Effector memory CD8-positive, alpha-beta T cell (primary cell): ENCODE results near the gene VAMP8.
"Not testable (repeated sequence)": the region's sequence is repeated elsewhere in the genome, so short reads cannot be mapped to it uniquely, and the experiment has no call there.

Source experiments
- ATAC-seq: fragments of 150-1000 bp; cut with Tn5 transposase; replicated peaks from 2 replicates; pipeline ENCODE4 v1.10.0; 2021; ENCODE audit warnings: mild to moderate bottlenecking, moderate library complexity
- DNase-seq, 3 experiments: peaks; one replicate each; pipeline ENCODE4 v3.0.0; 2021
- H3K27ac Mint-ChIP-seq, 2 donors: one replicate each; pipeline ENCODE4 v1.8.0; 2022; ENCODE audit warnings: mild to moderate bottlenecking in 2 of 2, mixed read lengths in 2 of 2, moderate library complexity in 2 of 2
- H3K27me3 Mint-ChIP-seq, 2 donors: one replicate each; pipeline ENCODE4 v1.8.0; 2022; ENCODE audit warnings: mixed read lengths in 2 of 2
- H3K36me3 Mint-ChIP-seq: one replicate; pipeline ENCODE4 v1.8.0; 2022; ENCODE audit warnings: mild to moderate bottlenecking, moderate library complexity, mixed read lengths; ENCODE audit not compliant: insufficient read depth
- H3K4me1 Mint-ChIP-seq, 2 donors: one replicate each; pipeline ENCODE4 v1.8.0; 2022; ENCODE audit warnings: low read depth in 2 of 2, mixed read lengths in 2 of 2
- H3K4me3 Mint-ChIP-seq, 2 donors: one replicate each; pipeline ENCODE4 v1.8.0; 2022; ENCODE audit warnings: mild to moderate bottlenecking in 2 of 2, mixed read lengths in 2 of 2, moderate library complexity in 2 of 2
- H3K9me3 Mint-ChIP-seq, 2 donors: one replicate each; pipeline ENCODE4 v1.8.0; 2022; ENCODE audit warnings: mixed read lengths in 2 of 2

The VAMP8 gene

DNA sequence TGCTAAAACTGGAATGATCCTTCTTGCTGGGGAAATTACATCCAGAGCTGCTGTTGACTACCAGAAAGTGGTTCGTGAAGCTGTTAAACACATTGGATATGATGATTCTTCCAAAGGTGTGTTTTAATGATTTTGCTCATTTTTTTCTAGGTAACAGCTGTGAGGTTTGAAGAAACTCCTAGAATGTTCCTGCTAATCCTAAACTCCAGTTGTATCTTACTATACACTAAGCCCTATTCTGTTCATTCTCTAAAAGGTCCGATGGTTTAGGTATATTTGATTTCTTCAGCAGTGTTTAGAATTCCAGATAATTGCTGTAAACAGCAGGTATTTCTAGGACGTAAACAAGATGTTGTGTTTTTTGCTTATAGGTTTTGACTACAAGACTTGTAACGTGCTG, 36.1 kb upstream of the VAMP8 start:
- Mint-ChIP-seq H3K4me1 (peaks cover 21 to 46% of the 10 kb centered on the region in 2 donors), H3K36me3 (peaks cover 83% of the 10 kb centered on the region), H3K9me3 (no peaks in the 10 kb centered on the region), H3K4me3 (peak overlapping the region in 1 of 2 donors; percentile 18), H3K27ac (no peak overlapping the region), H3K27me3 (no peaks in the 10 kb centered on the region)
- DNase-seq (no peak), ATAC-seq (no peak)

DNA sequence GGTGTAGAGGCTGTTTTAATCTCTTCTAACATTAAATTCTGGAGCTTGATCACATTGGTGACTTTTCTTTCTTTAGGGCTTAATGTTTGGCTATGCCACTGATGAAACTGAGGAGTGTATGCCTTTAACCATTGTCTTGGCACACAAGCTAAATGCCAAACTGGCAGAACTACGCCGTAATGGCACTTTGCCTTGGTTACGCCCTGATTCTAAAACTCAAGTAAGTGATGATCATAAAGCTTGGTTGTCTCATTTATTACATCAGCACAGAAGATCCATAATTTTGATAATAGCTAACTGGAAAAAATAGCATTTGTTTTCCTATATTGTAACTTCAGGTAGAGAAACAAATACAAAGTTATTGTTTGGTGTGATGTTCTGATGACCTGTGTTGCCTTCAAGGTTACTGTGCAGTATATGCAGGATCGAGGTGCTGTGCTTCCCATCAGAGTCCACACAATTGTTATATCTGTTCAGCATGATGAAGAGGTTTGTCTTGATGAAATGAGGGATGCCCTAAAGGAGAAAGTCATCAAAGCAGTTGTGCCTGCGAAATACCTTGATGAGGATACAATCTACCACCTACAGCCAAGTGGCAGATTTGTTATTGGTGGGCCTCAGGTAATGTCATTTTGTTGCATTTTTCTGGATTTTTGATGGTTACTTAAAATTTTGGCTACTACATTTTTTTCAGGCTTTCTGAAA, 35.5 kb upstream of the VAMP8 start:
- H3K27ac Mint-ChIP-seq, result no peak overlapping the region
- no peak for ATAC-seq
- no peak for DNase-seq

GRCh38 chr2:85542777-85543176, 34.6 kb upstream of the VAMP8 start:
- DNase-seq (no peak), ATAC-seq (no peak)
- Mint-ChIP-seq H3K4me3 (no peak overlapping the region), H3K9me3 (no peaks in the 10 kb centered on the region), H3K27ac (peak overlapping the region in 1 of 2 donors; percentile 38), H3K36me3 (peaks cover 91% of the 10 kb centered on the region), H3K27me3 (no peaks in the 10 kb centered on the region), H3K4me1 (peaks cover 18 to 40% of the 10 kb centered on the region in 2 donors)

More for the DNA sequence above, 35.5 kb upstream of the VAMP8 start:
- H3K9me3 Mint-ChIP-seq, result no peaks in the 10 kb centered on the region
- H3K4me3 Mint-ChIP-seq, result no peak overlapping the region
- H3K4me1 Mint-ChIP-seq, result peaks cover 21 to 44% of the 10 kb centered on the region in 2 donors
- H3K36me3 Mint-ChIP-seq, result peaks cover 87% of the 10 kb centered on the region
- H3K27me3 Mint-ChIP-seq, result no peaks in the 10 kb centered on the region

GRCh38 chr2:85544254-85544691, 33.1 kb upstream of the VAMP8 start:
- H3K36me3 Mint-ChIP-seq, result peaks cover 82% of the 10 kb centered on the region
- ATAC-seq, H3K9me3 Mint-ChIP-seq, H3K27me3 Mint-ChIP-seq, H3K27ac Mint-ChIP-seq, DNase-seq, H3K4me3 Mint-ChIP-seq: not testable (repeated sequence)
- peaks cover 14 to 35% of the 10 kb centered on the region in 2 donors for H3K4me1 Mint-ChIP-seq

DNA sequence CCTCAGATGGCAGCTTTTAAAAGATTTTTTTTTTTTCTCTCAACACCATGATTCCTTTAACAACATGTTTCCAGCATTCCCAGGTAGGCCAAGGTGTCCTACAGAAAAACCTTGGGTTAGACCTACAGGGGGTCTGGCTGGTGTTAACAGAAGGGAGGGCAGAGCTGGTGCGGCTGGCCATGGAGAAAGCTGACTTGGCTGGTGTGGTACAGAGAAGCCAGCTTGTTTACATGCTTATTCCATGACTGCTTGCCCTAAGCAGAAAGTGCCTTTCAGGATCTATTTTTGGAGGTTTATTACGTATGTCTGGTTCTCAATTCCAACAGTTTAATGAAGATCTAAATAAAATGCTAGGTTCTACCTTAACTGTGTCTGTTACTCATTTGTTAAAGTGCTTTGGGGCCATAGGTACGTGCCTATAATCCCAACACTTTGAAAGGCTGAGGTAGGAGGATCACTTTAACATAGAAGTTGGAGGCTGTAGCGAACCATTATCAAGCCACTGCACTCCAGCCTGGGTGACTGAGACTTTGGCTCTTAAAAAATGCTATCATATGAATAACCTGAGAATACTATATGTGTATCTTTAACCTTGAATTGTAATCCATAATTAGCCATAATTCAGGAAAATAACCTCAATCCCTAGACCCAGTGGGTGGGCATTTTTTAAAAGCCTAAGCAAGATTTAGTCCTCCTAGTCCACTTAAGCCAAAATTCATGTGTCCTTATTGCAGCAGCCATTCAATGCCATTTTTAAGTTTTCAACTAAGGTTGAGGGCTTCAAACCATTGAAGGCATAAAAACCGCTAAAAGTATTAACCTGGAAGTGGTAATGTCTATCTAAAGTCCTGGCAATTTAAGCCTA, 32.2 kb upstream of the VAMP8 start:
- H3K27ac Mint-ChIP-seq, result peak overlapping the region in 1 of 2 donors; percentile 41

GRCh38 chr2:85545780-85546240, 31.6 kb upstream of the VAMP8 start:
- Mint-ChIP-seq H3K27me3 (no peaks in the 10 kb centered on the region), H3K27ac (peak overlapping the region; percentile 58 to 59)

More for the DNA sequence above, 32.2 kb upstream of the VAMP8 start:
- H3K27me3 Mint-ChIP-seq, ATAC-seq, H3K9me3 Mint-ChIP-seq, H3K4me3 Mint-ChIP-seq, DNase-seq: not testable (repeated sequence)
- H3K4me1 Mint-ChIP-seq, result peaks cover 12 to 31% of the 10 kb centered on the region in 2 donors
- peaks cover 82% of the 10 kb centered on the region for H3K36me3 Mint-ChIP-seq

DNA sequence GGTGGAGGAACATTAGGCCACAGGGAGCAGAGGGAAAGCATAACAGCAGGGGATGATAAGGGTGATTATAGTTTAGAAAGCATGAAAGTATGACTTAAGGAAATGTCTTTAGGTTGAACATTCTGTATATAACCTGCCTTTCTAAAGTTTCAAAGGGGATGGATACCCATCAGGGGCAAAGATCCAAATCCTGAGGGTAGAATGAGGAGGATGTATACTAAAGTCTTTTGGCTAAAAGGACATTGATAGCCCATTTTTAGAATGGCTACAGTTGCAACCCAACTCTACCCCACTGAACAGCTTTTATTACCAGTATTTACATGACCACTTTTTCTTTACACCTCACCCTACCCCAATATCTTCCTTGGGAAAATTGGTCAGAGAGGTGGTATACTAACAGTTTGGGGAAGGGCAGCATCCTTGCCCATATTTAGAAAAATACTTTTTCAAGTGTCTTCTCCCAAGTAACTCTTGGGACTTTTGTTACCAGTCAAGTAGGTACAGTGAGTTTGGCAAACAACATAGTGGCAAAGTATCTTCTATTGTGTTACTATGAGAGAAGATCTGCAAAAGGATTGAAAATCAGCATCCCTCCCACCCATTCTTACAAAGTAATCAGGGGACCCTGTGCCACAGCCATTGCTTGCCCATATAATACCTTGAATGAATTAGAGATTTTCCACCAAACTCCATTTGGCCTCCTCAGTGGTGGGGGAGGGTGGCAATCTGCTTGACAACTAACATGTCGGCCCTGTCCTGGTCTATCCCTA, 30.1 kb upstream of the VAMP8 start:
- no peak overlapping the region for H3K4me3 Mint-ChIP-seq

More at GRCh38 chr2:85545780-85546240, 31.6 kb upstream of the VAMP8 start:
- no peak for DNase-seq
- H3K36me3 Mint-ChIP-seq, result peaks cover 81% of the 10 kb centered on the region
- no peaks in the 10 kb centered on the region for H3K9me3 Mint-ChIP-seq
- no peak overlapping the region for H3K4me3 Mint-ChIP-seq
- no peak for ATAC-seq
- H3K4me1 Mint-ChIP-seq, result peaks cover 6 to 25% of the 10 kb centered on the region in 2 donors

GRCh38 chr2:85547859-85548607, 29.4 kb upstream of the VAMP8 start:
- DNase-seq, result no peak
- Mint-ChIP-seq H3K36me3 (peaks cover 69% of the 10 kb centered on the region), H3K27ac (peak overlapping the region in 1 of 2 donors; percentile 23), H3K27me3 (no peaks in the 10 kb centered on the region), H3K4me3 (no peak overlapping the region), H3K9me3 (no peaks in the 10 kb centered on the region), H3K4me1 (peaks cover 2 to 8% of the 10 kb centered on the region in 2 donors)
- ATAC-seq, result no peak

More for the DNA sequence above, 30.1 kb upstream of the VAMP8 start:
- H3K4me1 Mint-ChIP-seq, result peaks cover 7 to 15% of the 10 kb centered on the region in 2 donors
- no peak overlapping the region for H3K27ac Mint-ChIP-seq
- H3K9me3 Mint-ChIP-seq, result no peaks in the 10 kb centered on the region
- H3K27me3 Mint-ChIP-seq, result no peaks in the 10 kb centered on the region
- ATAC-seq (no peak), DNase-seq (no peak)
- H3K36me3 Mint-ChIP-seq, result peaks cover 76% of the 10 kb centered on the region

DNA sequence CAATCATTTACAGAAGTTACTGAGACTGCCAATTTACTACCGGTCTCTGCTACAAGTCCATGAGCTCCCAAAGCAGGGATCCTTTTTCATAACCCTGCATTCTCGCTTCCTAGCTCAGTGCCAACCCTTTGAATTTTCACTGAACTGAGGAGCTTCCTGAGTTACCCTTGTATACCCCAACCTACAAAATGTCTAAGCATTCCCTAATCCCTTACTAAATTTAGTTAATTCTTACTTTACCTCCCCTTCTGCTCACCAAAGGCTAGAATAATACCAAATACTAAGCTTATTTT, 28.8 kb upstream of the VAMP8 start:
- Mint-ChIP-seq H3K27ac (no peak overlapping the region), H3K27me3 (no peaks in the 10 kb centered on the region), H3K4me1 (peaks cover 2 to 6% of the 10 kb centered on the region in 2 donors), H3K4me3 (no peak overlapping the region), H3K9me3 (no peaks in the 10 kb centered on the region), H3K36me3 (peaks cover 69% of the 10 kb centered on the region)
- DNase-seq (no peak), ATAC-seq (no peak)

GRCh38 chr2:85549095-85549494, 28.3 kb upstream of the VAMP8 start:
- H3K9me3 Mint-ChIP-seq, result no peaks in the 10 kb centered on the region
- H3K27me3 Mint-ChIP-seq, result no peaks in the 10 kb centered on the region
- DNase-seq (no peak), ATAC-seq (no peak)
- no peak overlapping the region for H3K27ac Mint-ChIP-seq
- no peak overlapping the region for H3K4me3 Mint-ChIP-seq
- H3K36me3 Mint-ChIP-seq, result peaks cover 68% of the 10 kb centered on the region
- H3K4me1 Mint-ChIP-seq, result peaks cover 2 to 4% of the 10 kb centered on the region in 2 donors

DNA sequence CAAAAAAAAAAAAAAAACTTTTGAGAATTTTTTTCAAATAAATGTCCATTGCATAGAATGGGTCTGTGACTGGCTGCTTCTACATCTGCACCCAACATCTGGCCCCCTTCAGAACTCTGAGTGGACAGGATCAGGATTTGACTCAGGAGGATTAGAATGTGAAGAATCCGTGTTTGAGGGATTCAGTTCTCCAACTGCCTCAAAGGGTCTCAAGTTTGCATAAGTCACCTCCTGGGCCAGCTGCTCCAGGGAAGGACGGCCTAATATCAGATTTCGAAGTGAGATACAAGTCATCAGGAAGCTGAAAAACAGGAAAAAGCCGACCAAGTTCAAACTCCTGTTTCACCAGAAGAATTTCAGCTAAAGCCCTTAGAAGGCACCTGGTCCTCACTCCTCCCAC, 27.6 kb upstream of the VAMP8 start:
- peaks cover 61% of the 10 kb centered on the region for H3K36me3 Mint-ChIP-seq
- no peak overlapping the region for H3K27ac Mint-ChIP-seq
- H3K4me1 Mint-ChIP-seq, result peaks cover 0 to 2% of the 10 kb centered on the region in 2 donors
- DNase-seq, result no peak
- no peak for ATAC-seq
- H3K9me3 Mint-ChIP-seq, result no peaks in the 10 kb centered on the region
- no peaks in the 10 kb centered on the region for H3K27me3 Mint-ChIP-seq
- H3K4me3 Mint-ChIP-seq, result no peak overlapping the region

GRCh38 chr2:85550486-85550885, 26.9 kb upstream of the VAMP8 start:
- ATAC-seq (no peak), DNase-seq (no peak)
- H3K4me3 Mint-ChIP-seq, result no peak overlapping the region
- no peaks in the 10 kb centered on the region for H3K9me3 Mint-ChIP-seq
- H3K27me3 Mint-ChIP-seq, result no peaks in the 10 kb centered on the region
- no peak overlapping the region for H3K27ac Mint-ChIP-seq
- H3K36me3 Mint-ChIP-seq, result peaks cover 59% of the 10 kb centered on the region
- H3K4me1 Mint-ChIP-seq, result peaks cover 0 to 2% of the 10 kb centered on the region in 2 donors
